HG03469 (cell line): ENCODE measurements around the gene RANBP17.

Source experiments
- ATAC-seq: cut with Tn5 transposase; IDR thresholded peaks from one replicate; pipeline ENCODE4 v1.9.1; 2021; ENCODE audit warnings: mild to moderate bottlenecking, moderate library complexity, moderate number of reproducible peaks; ENCODE audit not compliant: unreplicated experiment

RANBP17 gene

DNA sequence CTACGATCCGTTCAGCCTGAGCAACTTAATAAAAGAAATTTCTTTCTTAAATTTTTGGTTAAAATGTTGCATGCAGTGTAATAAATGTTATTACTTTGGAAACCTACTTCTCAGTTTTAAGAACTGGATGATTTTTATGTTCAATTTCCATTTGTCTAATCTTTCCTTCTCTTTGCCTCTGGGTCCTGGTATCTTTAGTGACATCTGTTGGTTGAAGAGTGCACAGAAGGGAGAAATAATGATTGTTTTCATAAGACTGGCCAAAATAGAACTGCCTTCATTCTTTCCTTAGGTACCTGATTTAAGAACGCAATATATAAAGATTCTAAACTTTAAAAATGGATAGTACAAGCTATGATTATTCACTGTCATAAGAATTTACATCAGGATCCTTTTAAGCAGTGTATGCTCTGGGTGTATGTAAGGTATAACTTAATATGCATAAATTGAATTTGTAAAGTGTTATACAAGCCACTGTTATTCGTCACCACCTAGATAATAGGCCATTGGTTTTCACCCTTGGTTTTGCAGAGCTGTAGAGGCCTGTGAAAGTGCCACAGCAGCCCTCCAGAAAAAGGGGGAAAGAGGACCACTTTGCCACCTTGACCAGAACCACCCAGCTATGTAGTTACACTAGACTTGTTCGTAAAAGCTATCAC, 364.4 kb downstream of the RANBP17 start:
- ATAC-seq = no peak

DNA sequence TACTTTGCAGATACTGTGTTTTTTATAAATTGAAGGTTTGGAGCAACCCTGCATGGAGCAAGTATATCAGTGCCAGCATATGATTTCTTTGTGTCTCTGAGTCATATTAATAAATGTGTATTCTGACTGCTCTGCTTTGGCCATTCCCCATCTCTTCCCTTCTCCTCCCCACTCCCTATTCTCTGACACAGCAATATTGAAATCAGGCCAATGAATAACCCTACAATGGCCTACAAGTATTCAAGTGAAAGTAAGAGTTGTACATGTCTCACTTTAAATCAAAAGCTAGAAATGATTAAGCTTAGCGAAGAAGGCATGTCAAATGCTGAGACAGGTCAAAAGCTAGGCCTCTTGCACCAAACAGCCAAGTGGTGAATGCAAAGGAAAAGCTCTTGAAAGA, 365.0 kb downstream of the RANBP17 start:
- no peak for ATAC-seq

DNA sequence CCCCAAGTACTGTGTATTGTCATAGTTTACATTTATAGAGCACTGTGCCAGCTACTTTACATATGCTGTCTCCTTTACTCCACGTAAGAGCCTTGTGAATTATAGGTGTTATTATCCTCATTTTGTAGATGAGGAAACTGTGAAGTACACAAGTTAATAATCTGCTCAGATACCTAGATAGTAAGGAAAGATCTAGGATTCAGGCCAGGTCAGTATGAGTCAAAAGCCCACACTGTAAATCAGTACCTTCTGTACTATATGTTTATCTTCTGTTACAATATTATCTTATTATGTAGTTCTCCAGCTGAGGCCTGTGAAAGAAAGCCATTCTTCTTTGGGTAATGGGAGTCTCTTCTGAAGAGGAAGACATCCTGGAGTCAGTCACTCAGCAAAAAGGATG, 374.8 kb downstream of the RANBP17 start:
- no peak for ATAC-seq

DNA sequence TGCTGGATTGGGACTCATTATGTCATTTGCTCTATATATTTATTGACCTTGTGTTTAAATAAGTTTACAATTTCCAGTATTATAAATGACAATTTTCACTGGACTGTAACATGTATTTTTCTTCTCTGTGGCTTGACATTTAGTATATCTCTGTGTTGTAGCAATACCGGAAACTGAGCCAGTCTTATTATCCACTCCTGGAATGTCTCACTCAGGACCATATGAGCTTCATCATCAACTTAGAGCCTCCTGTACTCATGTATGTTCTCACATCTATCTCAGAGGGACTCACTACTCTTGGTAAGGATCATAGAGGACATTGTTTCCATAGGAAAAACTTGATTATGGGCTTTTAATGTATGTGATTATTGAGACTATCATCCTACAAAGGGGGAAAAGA, 380.7 kb downstream of the RANBP17 start:
- no peak for ATAC-seq

DNA sequence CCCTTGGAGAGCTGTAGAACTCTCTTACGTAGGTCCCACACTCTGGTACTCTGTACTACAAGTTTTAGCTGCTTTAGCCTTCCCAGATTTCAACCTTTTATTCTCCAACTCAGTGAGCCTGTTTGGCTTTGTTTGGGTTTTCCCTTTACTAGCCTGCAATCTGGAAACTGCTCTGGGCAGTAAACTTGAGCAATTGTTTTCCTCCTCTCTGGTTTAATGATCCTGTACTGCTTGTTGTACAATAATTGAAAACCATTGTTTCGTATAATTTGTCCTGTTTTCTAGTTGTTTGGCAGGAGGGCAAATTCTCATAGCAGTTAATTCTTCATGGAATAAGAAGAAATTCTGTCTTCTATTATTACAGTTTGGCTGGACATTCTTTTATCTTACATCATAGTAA, 384.4 kb downstream of the RANBP17 start:
- ATAC-seq = no peak

DNA sequence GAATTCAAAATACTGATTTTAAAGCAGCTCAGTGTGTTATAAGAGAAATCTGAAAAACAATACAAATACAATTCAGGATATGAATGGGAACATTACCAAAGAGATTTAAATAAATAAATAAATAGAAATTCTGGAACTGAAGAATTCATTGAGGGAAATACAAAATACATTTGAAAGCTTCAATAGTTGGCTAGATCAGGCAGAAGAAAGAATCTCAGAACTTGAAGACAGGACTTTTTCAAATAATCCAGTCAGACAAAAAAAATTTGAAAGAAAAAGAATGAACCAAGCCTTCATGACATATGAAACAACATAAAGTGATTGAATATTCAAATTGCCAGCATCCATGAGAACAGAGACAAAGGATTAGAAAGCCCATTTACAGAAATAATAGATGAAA, 387.6 kb downstream of the RANBP17 start:
- no peak for ATAC-seq

DNA sequence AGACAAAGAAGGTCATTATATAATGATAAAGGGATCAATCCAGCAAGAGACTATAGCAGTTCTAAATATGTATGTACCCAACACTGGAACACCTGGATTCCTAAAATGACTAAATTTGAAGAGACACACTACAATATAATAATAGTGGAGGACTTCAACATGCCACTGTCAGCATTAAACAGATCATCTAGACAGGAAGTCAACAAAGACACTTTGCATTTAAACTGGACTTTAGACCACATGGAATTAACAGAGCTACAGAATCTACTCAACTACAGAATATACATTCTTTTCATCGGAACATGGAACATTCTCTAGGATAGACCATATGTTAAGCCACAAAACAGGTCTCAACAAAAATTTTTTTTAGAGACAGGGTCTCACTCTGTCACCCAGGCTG, 388.9 kb downstream of the RANBP17 start:
- no peak for ATAC-seq

DNA sequence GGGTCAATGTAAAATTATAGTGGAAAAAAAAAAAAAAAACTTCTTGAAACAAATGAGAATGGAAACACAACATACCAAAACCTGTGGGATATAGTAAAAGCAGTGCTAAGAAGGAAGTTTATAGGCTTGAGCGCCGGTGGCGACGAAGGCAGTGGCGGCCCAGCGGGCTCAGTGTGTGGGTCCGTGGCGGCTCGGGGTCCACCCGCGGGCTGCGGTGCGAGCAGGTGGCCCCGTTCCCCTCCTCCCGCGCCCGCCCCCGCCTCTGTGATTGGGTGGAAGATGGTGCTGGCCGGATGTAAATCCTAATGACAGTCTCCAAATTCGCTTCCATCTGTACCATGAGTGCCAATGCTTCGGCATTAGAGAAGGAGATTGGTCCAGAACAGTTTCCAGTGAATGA, 389.7 kb downstream of the RANBP17 start:
- ATAC-seq = no peak

DNA sequence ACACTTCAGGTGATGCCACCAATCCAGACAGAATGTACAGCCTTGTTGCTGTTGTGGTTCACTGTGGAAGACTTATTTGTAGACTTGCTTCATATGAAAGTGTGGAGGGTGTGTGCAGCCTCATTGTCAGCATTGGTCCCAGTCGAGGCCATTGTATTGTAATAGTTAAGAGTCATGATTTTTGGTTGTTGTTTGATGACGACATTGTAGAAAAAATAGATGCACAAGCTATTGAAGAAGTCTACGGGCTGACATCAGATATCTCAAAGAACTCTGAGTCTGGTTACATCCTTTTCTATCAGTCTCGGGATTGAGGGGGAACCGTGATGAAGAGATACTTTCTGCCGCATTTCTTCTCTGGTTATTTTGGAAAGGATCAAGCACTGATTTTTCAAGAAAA, 390.9 kb downstream of the RANBP17 start:
- ATAC-seq = no peak

DNA sequence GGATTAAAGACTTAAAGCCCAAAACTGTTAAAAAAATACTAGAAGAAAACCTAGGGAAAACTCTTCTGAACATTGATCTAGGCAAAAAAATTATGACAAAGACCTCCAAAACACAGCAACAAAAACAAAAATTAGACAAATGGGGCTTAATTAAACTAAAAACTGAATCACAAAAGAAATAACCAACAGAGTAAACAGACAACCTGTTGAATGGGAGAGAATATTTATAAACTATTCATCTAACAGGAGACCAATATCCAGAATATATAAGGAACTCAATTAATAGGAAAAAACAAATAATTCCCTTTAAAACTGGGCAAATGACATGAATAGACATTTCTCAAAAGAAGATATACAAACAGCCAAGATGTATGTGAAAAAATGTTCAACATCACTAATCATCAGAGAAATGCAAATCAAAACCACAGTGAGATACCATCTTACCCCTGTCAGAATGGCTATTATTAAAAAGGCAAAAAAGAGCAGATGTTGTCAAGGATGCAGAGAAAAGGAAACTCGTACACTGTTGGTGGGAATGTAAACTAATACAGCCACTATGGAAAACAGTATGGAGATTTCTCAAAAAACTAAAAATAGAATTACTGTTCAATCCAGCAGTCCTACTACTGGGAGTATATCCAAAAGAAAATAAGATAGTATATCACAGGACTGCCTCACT, 397.1 kb downstream of the RANBP17 start:
- ATAC-seq = no peak

DNA sequence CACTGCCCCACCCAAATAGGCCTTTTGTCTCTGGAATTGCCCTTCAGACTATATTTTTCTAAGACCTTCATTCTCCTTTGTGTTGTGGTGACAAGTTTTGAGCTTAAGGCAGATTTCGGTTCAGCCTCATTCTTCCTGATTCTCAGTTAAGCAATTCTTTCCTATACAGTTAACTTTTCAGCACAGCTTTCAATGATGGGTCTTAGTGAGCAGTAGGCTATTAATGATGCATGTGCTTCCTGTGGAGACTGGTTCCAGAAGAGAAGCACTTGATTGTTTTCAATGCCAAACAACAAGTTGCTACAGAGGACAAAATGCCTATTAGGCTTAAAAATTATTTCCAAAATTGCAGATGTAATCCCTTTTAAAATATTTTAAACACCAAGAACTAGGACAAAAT, 399.5 kb downstream of the RANBP17 start:
- no peak for ATAC-seq

DNA sequence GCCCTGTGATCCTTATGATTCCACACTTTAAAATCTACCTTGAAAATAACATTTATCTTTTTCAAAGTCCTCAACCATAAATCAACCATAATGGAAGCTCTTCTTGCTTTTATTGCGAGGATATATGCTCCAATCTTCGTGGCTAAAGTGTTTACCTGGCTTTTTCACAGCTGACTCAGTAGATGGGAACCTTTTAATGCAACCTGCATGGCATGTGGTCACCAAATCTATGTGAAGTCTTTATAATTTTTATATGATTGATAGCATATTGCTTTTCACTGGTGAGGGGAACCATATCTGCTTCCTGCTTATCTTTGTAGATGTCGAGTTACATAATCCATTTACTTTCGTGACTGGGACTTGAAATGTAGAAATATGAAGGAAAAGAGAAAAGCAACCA, 400.1 kb downstream of the RANBP17 start:
- ATAC-seq = no peak

DNA sequence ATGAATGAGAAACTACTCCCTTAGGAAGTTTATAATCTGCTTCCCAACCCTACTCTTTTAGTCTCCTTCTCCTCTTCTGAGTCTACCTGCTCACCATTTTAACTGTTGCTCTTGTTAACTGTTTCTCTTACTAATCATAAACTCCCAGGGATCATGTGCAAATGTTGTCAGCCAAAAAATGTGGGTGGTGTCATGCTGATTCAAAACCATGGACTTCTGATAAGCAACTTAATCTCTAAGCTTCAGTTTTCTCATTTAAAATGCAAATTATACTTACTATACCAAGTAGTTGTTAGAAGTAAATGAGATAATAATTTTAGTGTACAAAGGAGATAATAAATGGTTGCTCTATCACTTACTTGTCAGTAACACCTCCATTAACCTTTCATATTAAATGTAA, 401.4 kb downstream of the RANBP17 start:
- no peak for ATAC-seq

DNA sequence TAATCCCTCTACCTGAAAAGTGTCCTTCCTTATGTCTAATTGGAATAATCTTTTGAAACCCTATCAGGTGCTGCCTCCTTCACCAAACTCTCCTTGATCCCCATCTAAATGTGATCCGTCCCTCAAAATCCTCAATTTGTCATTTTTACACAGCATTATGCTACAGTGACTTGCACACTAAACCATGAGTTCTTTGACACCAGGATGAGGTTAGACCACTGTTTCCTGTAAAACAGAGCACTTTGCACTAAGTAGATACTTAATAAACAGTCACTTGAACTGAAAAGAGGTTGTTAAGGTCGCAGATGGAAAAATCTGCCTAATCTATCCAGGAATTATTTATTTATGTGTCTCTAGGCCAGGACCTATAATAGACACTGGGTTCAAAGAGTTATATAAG, 403.0 kb downstream of the RANBP17 start:
- no peak for ATAC-seq

DNA sequence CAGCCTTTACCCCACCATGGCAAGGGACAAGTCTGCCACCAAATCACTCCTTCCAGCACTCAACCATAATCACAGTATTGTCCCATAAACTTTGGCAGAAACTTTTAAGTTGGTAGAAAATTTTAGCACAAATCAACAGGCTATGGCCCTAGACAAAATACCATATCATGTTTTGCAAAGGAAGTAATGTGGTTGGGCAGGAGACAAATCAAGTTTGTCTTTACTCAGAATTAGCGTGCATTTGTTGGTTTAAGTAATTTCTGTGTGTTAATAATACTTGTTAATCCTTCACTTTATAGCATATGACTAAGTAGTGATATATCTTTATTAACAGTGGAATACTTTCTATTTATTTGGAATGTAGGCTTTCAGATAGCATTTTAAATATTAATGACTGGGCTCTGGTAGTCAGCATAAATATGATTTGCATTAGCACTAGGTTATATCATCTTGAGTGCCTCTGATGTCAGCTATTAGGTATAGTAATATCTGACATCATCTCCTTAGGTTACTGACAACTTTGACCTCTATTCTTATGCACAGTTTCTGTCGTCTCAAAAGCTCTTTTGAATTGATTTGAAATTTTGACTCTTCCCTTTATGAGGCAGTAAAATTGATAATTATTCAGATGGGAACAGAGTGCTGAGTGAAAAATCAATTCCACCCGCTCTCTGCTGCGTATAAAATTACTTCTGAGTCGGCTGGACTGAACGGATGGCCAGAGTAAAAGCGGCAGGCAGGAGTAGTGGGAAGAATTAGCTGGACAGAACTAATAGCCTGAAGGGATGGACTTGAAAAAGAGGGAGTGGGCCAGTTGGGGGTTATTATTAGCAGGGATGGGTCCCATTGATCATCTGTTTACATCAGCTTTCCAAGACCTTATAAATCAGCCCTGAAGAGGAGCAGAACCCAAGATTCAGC, 407.1 kb downstream of the RANBP17 start:
- ATAC-seq = no peak

DNA sequence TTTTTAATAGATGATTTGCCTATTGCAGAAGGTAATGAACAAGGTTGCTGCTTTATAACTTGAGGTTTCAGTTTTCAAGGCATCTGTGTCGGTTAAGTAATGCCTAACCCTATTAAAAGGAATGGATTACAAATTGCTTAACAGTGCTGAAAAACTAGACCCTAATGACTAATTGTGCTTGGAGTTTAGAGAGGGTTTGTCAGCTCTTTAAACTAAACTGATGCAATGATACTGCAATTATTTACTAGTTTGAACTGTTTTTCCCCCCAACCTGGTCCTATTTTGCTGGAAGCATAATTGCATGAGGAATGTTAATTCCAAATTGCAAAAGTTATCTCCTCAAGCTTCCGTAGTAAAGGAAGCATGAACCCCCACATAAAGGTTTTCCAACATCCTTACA, 407.9 kb downstream of the RANBP17 start:
- no peak for ATAC-seq

DNA sequence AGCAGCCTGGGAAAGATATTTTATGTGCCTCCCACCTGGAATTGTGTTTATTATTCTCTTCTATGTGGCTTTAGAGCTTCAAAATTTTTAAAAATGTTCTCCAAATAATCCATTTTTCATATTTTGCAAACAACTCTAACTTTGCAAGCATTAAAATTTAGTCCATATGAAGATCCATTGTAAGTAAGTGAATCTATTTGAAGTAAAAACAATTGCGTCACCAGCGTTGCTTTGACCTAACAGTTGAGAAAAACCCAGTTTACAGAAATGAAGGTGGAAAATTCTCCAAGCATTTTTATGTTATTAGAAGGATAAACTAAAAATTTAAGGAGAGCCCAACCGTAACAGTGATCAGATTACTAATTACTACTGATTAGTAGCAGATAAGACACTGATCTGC, 408.3 kb downstream of the RANBP17 start:
- no peak for ATAC-seq

DNA sequence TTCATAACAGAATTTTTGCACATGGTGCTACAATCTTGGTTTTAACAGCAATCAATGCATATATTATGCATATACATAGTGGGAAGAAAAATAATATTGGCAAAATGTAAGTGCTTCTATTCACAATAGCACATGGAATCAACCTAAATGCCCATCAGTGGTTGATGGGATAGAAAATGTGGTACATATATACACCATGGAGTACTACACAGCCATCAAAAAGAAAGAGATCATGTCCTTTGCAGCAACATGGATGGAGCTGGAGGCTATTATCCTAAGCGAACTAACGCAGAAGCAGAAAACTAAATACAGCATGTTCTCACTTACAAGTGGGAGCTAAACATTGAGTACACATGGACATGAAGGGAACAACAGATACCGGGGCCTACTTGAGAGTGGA, 410.0 kb downstream of the RANBP17 start:
- ATAC-seq = no peak

DNA sequence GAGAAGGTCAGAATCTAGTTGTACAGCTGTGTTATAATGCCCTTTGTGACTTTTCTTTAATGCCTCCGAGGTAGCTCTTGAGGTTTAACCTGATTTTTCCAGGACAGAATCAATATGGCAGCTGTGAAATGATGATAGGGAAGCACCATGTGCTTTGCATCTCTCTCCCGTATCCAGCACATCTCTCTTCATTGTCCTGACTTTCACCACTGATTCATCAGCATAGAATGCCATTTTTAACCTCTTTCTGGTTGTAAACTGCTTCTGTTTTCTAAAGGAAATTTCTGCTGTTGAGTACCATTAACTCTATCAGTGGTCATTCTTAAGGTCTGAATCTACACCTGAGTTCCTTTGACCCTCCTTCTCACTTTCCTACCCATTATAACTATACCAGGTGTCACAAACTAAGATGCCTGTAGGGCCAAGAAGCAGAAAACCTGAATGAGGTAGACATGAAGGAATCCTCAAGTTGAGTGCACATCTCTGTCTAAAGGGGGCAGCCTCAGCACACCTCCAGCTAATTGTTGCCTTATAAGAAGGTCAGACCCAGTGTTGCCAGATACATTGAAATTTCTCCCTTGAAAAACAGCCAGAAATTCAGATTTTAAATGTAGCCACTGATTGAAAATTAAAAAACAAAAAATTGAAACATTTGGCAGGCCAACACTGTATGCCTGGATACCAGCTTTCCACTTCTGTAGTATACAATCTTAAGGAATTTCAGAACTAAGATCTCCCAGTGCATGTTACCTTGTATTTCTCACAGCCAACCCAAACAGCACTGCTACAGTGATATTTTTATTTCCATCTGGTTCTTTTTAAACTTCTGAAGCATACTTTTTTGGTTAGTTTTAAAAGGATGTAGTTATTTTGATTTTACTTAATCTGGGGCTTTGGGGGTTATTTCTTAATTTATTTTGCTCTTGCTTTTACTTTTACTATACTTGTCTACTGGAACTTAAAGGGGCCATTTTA, 411.5 kb downstream of the RANBP17 start:
- ATAC-seq = no peak

DNA sequence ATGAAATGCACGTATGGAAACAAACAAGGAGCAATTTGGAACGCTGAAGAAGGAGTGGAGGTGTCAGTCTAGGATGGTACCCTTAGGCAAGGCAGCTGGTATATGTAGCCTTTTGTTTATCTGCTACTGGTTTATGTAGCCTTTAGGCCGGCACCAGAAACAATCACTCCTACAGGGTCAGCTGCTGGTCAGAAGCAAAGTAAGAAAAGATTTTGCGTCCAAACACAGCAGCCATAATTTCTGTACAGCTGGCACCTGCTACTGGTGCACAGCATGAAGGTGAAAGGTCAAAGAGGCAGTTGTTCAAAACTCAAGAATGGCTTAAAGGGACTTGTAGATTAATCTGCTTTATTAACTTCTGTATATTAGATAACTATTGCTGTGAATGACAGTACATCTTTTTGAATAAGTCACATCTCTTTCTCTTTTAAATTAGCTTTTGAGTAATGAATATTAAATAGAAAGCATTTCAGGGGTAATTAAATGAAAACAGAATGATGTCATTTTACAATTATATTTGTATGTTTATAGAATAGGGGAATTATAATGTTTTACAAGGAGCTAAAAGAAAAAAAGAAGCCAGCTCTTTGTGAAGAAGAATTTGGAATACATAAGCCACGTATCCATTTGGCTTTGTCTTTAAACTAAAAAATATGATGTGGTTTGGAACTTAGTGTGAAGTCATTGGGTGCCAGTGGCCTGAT, 414.2 kb downstream of the RANBP17 start:
- no peak for ATAC-seq
